ENCODE measurements around the gene FNDC8. TPM values are rescaled to one million over a fixed set of nuclear protein-coding genes. Genes with fewer than 3 reads are reported as not detected.

Gene FNDC8
- polyA plus RNA-seq, 2 of the 4 experiments (the other 2 are of a cell fraction): not detected

GRCh38 chr17:35074711-35075707 is 46.4 kb upstream of the FNDC8 start (continued):
- TF ChIP-seq CTCF (IDR thresholded peaks at IDR 0.05) (no peak), KDM1A (IDR thresholded peaks at IDR 0.05; ENCODE audit: low read depth) (no peak)

- TF ChIP-seq SREBF2 (IDR thresholded peaks at IDR 0.05): no peak
- no peak for TF ChIP-seq RCOR1 (IDR thresholded peaks at IDR 0.05; ENCODE audit: low read depth, low read length)
- whole genome bisulfite sequencing (ENCODE audit: missing lambda C conversion rate): 91% methylated on average over 1 of the region's 1 CpG
- peaks cover 83% of the 10 kb centered on the region for H3K4me1 ChIP-seq
- CTCF ChIA-PET: interaction anchor here (0.7 to 1.8 kb wide), 5 partner anchors 11 to 48 kb away, joined by 3 to 11 read pairs (median 3); no protein-coding TSS in a partner anchor
- POLR2A ChIA-PET: no interaction called here
- ATAC-seq: no peak
- no peaks in the 10 kb centered on the region for H3K9me3 ChIP-seq
- peak overlapping the region; percentile 9 to 52; a peak in 2 of 6 replicates for H3K27ac ChIP-seq
- FAIRE-seq: no peak
- DNase-seq (ENCODE audit: low read depth in 1 of 2, low spot score in 1 of 2): no peak
- H3K4me3 ChIP-seq: no peak overlapping the region
- no peak overlapping the region for H3K4me2 ChIP-seq
Measured at GRCh38 chr17:35076874-35077273, 44.5 kb upstream of the FNDC8 start.

- DNase-seq (ENCODE audit: low read depth in 1 of 2, low spot score in 1 of 2) (peak in 1 of 2 experiments; percentile 82), FAIRE-seq (peak; percentile 74), ATAC-seq (peak; percentile 74 to 80; a peak in 5 of 6 replicates)
- Histone ChIP-seq H3K4me1 (peaks cover 95% of the 10 kb centered on the region), H3K27ac (peak overlapping the region; percentile 88 to 96), H3K4me2 (peak overlapping the region; percentile 90), H3K4me3 (no peak overlapping the region), H3K9me3 (no peaks in the 10 kb centered on the region)
- ChIA-PET POLR2A (interaction anchor here (1.2 to 2.3 kb wide), 2 partner anchors 10 to 17 kb away, joined by 4 to 10 read pairs; partner anchors contain the start of gene RFFL), CTCF (interaction anchor here (0.6 to 2.7 kb wide), 11 partner anchors 8 to 684 kb away, joined by 3 to 13 read pairs (median 4); no protein-coding TSS in a partner anchor)
- WGBS (ENCODE audit: missing lambda C conversion rate): 96% methylated on average over 1 of the region's 1 CpG
- peak in 1 of 2 experiments; percentile 57; a peak in 1 of 5 replicates for TF ChIP-seq EP300 (IDR thresholded peaks at IDR 0.05)
- TF ChIP-seq EHF (CRISPR knock-in tag; IDR thresholded peaks at IDR 0.05): no peak
- TF ChIP-seq JUN (IDR thresholded peaks at IDR 0.05): peak; percentile 39 to 71; a peak in 2 of 5 replicates
- no peak for TF ChIP-seq ELK1 (IDR thresholded peaks at IDR 0.05; ENCODE audit: low read depth, low read length)
- TF ChIP-seq HMGXB4 (CRISPR knock-in tag; IDR thresholded peaks at IDR 0.05; ENCODE audit: borderline replicate concordance): no peak
- TF ChIP-seq MAZ (IDR thresholded peaks at IDR 0.05; ENCODE audit: borderline replicate concordance, low read depth, low read length): no peak
- TF ChIP-seq MYC (IDR thresholded peaks at IDR 0.05; ENCODE audit: borderline replicate concordance, low read length): no peak
- peak; percentile 52 for TF ChIP-seq MAX (IDR thresholded peaks at IDR 0.05)
- TF ChIP-seq GATA3 (IDR thresholded peaks at IDR 0.05; ENCODE audit: borderline replicate concordance): peak; percentile 65; the same call in 1 of the 2 replicates
- no peak for TF ChIP-seq RCOR1 (IDR thresholded peaks at IDR 0.05; ENCODE audit: low read depth, low read length)
- TF ChIP-seq CEBPB (IDR thresholded peaks at IDR 0.05): peak; percentile 45 to 72; a peak in 3 of 4 replicates
- 0 out of 2 replicates have a peak, but pooled peaks have one; percentile 44 for TF ChIP-seq FOSB (CRISPR knock-in tag; IDR thresholded peaks at IDR 0.05)
- peak; percentile 67 for TF ChIP-seq JUNB (IDR thresholded peaks at IDR 0.05)
- peak; percentile 28; the same call in 1 of the 3 replicates for TF ChIP-seq BCL3 (IDR thresholded peaks at IDR 0.05)
- peak; percentile 48; the same call in 1 of the 2 replicates for TF ChIP-seq FOSL2 (IDR thresholded peaks at IDR 0.05)
- peak; percentile 78 for TF ChIP-seq FOSL2 (CRISPR knock-in tag; IDR thresholded peaks at IDR 0.05)
- no peak for TF ChIP-seq RNF2 (IDR thresholded peaks at IDR 0.05; ENCODE audit: borderline replicate concordance, low read depth)
Measured at GRCh38 chr17:35079547-35080423, 41.6 kb upstream of the FNDC8 start.

Measured in A549 (cell line).